HepG2 (cell line): ENCODE data around the gene ACTL7B. TPM values are rescaled to one million over a fixed set of nuclear protein-coding genes. Genes with fewer than 3 reads are reported as not detected.
A peak's percentile ranks its signal among the peaks of the same experiment; 100 is the strongest.

Experiments
- AHR ChIP-seq: IDR thresholded peaks from 2 replicates; pipeline ENCODE4 v1.6.1; 2018; ENCODE audit warnings: missing genetic modification reagents, missing compliant biosample characterization
- ARNT ChIP-seq: fragments of 450-650 bp; IDR thresholded peaks from 2 replicates; pipeline ENCODE4 v1.6.1; 2017
- ATM ChIP-seq: fragments of 450-650 bp; IDR thresholded peaks from 2 replicates; pipeline ENCODE4 v1.7.1; 2017; ENCODE audit warnings: mild to moderate bottlenecking, borderline replicate concordance
- FOXJ3 ChIP-seq: sonication (generic); formaldehyde crosslinking; IDR thresholded peaks from 2 replicates; pipeline ENCODE4 v1.4.0; 2020; ENCODE audit warnings: missing genetic modification reagents, mild to moderate bottlenecking, borderline replicate concordance
- GTF2F1 ChIP-seq: fragments of 150-350 bp; IDR thresholded peaks from 2 replicates; pipeline ENCODE4 v1.6.1; 2014; ENCODE audit warnings: low read length
- HDAC6 ChIP-seq: fragments of 200-600 bp; sonication (generic); IDR thresholded peaks from 2 replicates; pipeline ENCODE4 v1.7.0; 2017; ENCODE audit warnings: mild to moderate bottlenecking, antibody characterized with exemption, low read length, low read depth
- HMG20A ChIP-seq: IDR thresholded peaks from 2 replicates; pipeline ENCODE4 v1.6.1; 2016; ENCODE audit warnings: borderline replicate concordance
- HNF4A ChIP-seq: sonication (generic); formaldehyde crosslinking; IDR thresholded peaks from 2 replicates; pipeline ENCODE4 v1.4.0; 2020; ENCODE audit warnings: missing genetic modification reagents
- ISX ChIP-seq: sonication (generic); formaldehyde crosslinking; conservative IDR thresholded peaks from 2 replicates; pipeline ENCODE4 v1.5.0; 2020; ENCODE audit warnings: missing genetic modification reagents
- MYC ChIP-seq: sonication (generic); formaldehyde crosslinking; IDR thresholded peaks from 2 replicates; pipeline ENCODE4 v1.9.0; 2021; ENCODE audit warnings: missing genetic modification reagents, borderline replicate concordance
- NR1H2 ChIP-seq: sonication (generic); formaldehyde crosslinking; IDR thresholded peaks from 2 replicates; pipeline ENCODE4 v1.8.1; 2022; ENCODE audit warnings: low read depth, missing genetic modification reagents, borderline replicate concordance
- ONECUT2 ChIP-seq: sonication (generic); formaldehyde crosslinking; IDR thresholded peaks from 2 replicates; pipeline ENCODE4 v1.4.0; 2020; ENCODE audit warnings: missing genetic modification reagents
- PHF8 ChIP-seq: sonication (generic); formaldehyde crosslinking; IDR thresholded peaks from 2 replicates; pipeline ENCODE4 v1.5.0; 2020; ENCODE audit warnings: missing genetic modification reagents
- RCOR2 ChIP-seq: IDR thresholded peaks from 2 replicates; pipeline ENCODE4 v1.6.1; 2016; ENCODE audit warnings: missing biosample characterization, missing genetic modification reagents
- REXO4 ChIP-seq: sonication (generic); formaldehyde crosslinking; IDR thresholded peaks from 2 replicates; pipeline ENCODE4 v1.8.0; 2022; ENCODE audit warnings: missing genetic modification reagents, mild to moderate bottlenecking, borderline replicate concordance
- RFXAP ChIP-seq: sonication (generic); formaldehyde crosslinking; IDR thresholded peaks from 2 replicates; pipeline ENCODE4 v1.4.0; 2020; ENCODE audit warnings: missing genetic modification reagents, borderline replicate concordance
- SATB2 ChIP-seq: sonication (generic); formaldehyde crosslinking; IDR thresholded peaks from 2 replicates; pipeline ENCODE4 v1.5.0; 2020; ENCODE audit warnings: missing genetic modification reagents
- TBL1XR1 ChIP-seq: fragments of 150-350 bp; IDR thresholded peaks from 2 replicates; pipeline ENCODE4 v1.6.1; 2014; ENCODE audit warnings: borderline replicate concordance, low read length; ENCODE audit not compliant: partially characterized antibody
- THAP8 ChIP-seq: sonication (generic); formaldehyde crosslinking; IDR thresholded peaks from 2 replicates; pipeline ENCODE4 v1.5.1; 2020; ENCODE audit warnings: missing genetic modification reagents, mild to moderate bottlenecking, borderline replicate concordance
- TOE1 ChIP-seq: sonication (generic); formaldehyde crosslinking; IDR thresholded peaks from 2 replicates; pipeline ENCODE4 v1.4.0; 2020; ENCODE audit warnings: mild to moderate bottlenecking, missing genetic modification reagents
- ZKSCAN1 ChIP-seq: fragments of 150-350 bp; IDR thresholded peaks from 2 replicates; pipeline ENCODE4 v1.6.1; 2014; ENCODE audit warnings: low read length
- ZMAT3 ChIP-seq: sonication (generic); formaldehyde crosslinking; conservative IDR thresholded peaks from 2 replicates; pipeline ENCODE4 v1.7.0; 2021; ENCODE audit warnings: missing genetic modification reagents
- ZNF274 ChIP-seq: sonication (generic); formaldehyde crosslinking; IDR thresholded peaks from 2 replicates; pipeline ENCODE4 v1.5.1; 2020; ENCODE audit warnings: mild to moderate bottlenecking, missing genetic modification reagents
- ZNF3 ChIP-seq: IDR thresholded peaks from 2 replicates; pipeline ENCODE4 v1.7.0; 2017; ENCODE audit warnings: inconsistent platforms
- ZNF350 ChIP-seq: sonication (generic); formaldehyde crosslinking; IDR thresholded peaks from 2 replicates; pipeline ENCODE4 v1.4.0; 2020; ENCODE audit warnings: mild to moderate bottlenecking, low read depth, missing genetic modification reagents, borderline replicate concordance
- ZNF543 ChIP-seq: sonication (generic); formaldehyde crosslinking; IDR thresholded peaks from 2 replicates; pipeline ENCODE4 v1.4.0; 2020; ENCODE audit warnings: mild to moderate bottlenecking, missing genetic modification reagents
- ZNF549 ChIP-seq: sonication (generic); formaldehyde crosslinking; IDR thresholded peaks from 2 replicates; pipeline ENCODE4 v1.5.0; 2020; ENCODE audit warnings: missing genetic modification reagents
- ZNF709 ChIP-seq: sonication (generic); formaldehyde crosslinking; IDR thresholded peaks from 2 replicates; pipeline ENCODE4 v1.5.0; 2020; ENCODE audit warnings: mild to moderate bottlenecking, missing genetic modification reagents
- ZNF766 ChIP-seq: sonication (generic); formaldehyde crosslinking; IDR thresholded peaks from 2 replicates; pipeline ENCODE4 v1.5.0; 2020; ENCODE audit warnings: missing genetic modification reagents, borderline replicate concordance
- ZSCAN29 ChIP-seq: sonication (generic); formaldehyde crosslinking; conservative IDR thresholded peaks from 2 replicates; pipeline ENCODE4 v1.4.0; 2020; ENCODE audit warnings: mild to moderate bottlenecking, missing genetic modification reagents
- polyA plus RNA-seq, 8 experiments: library from polyadenylated mRNA; depleted of rRNA in 3 of 8; stranded (reverse) in 7 of 8; unstranded in 1 of 8; fragments of >200 nt; fragmentation: Illumina TruSeq in 4 of 8; extraction: Trizol in 4 of 8; gene quantifications; 2 replicates each; pipeline versions ENCODE4 v1.2.1 to v1.2.3, GENCODE V29; 2011 to 2016; ENCODE audit warnings: low read depth in 4 of 8, missing spikeins in 1 of 8, mixed read lengths in 1 of 8; ENCODE audit not compliant: insufficient read depth in 1 of 8
- total RNA-seq, 5 experiments: library from RNA; depleted of rRNA; stranded (reverse); fragments of >200 nt; fragmentation: Illumina TruSeq; extraction: Trizol; gene quantifications; 2 replicates each; pipeline ENCODE4 v1.2.3, GENCODE V29; 2016; ENCODE audit warnings: low read depth in 1 of 5
- TF ChIP-seq, protein P1 (sequence below): sonication (generic); formaldehyde crosslinking; IDR thresholded peaks from 2 replicates; pipeline ENCODE4 v1.5.1; 2020; ENCODE audit warnings: mild to moderate bottlenecking, moderate library complexity, missing genetic modification reagents
- TF ChIP-seq, protein P2 (sequence below): sonication (generic); formaldehyde crosslinking; IDR thresholded peaks from 2 replicates; pipeline ENCODE4 v1.4.0; 2020; ENCODE audit warnings: low read depth, mild to moderate bottlenecking, missing genetic modification reagents

The ACTL7B gene
- total and polyA plus RNA-seq, 2 of the 13 experiments (the other 11 are each of a cell fraction or from before 2014, with no cell fraction given): 0.07 to 0.11 TPM

DNA sequence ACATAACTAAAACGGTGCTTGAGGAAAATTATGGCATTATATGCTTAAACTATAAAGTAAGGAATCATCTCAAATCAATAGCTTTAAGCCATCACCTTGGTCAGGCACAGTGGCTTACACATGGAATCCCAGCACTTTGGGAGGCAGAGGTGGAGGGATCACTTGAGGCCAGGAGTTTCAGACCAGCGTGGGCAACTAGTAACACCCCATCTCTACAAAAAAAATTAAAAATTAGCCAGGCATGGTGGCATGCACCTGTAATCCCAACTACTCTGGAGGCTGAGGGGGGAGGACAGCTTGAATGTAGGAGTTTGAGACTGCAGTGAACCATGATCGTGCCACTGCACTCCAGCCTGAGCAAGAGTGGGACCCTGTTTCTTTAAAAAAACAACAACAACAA, 28.9 kb upstream of the ACTL7B start (continued):
- TF ChIP-seq TOE1 (CRISPR knock-in tag): no peak
- no peak for TF ChIP-seq ZNF709 (CRISPR knock-in tag)
- no peak for TF ChIP-seq RCOR2
- no peak for TF ChIP-seq TBL1XR1
- no peak for TF ChIP-seq AHR
- no peak for TF ChIP-seq PHF8 (CRISPR knock-in tag)
- TF ChIP-seq ZNF3 (CRISPR knock-in tag): no peak
- no peak for TF ChIP-seq ARNT
- no peak; the same call in 1 of the 2 replicates for TF ChIP-seq MYC (CRISPR knock-in tag)
- no peak for TF ChIP-seq THAP8 (CRISPR knock-in tag)
- no peak for TF ChIP-seq ZNF766 (CRISPR knock-in tag)
- no peak for TF ChIP-seq ZMAT3 (CRISPR knock-in tag)
- TF ChIP-seq NR1H2 (CRISPR knock-in tag): no peak
- TF ChIP-seq SATB2 (CRISPR knock-in tag): no peak
- no peak for TF ChIP-seq ZSCAN29 (CRISPR knock-in tag)
- TF ChIP-seq ISX: no peak
- TF ChIP-seq, protein P1, sequence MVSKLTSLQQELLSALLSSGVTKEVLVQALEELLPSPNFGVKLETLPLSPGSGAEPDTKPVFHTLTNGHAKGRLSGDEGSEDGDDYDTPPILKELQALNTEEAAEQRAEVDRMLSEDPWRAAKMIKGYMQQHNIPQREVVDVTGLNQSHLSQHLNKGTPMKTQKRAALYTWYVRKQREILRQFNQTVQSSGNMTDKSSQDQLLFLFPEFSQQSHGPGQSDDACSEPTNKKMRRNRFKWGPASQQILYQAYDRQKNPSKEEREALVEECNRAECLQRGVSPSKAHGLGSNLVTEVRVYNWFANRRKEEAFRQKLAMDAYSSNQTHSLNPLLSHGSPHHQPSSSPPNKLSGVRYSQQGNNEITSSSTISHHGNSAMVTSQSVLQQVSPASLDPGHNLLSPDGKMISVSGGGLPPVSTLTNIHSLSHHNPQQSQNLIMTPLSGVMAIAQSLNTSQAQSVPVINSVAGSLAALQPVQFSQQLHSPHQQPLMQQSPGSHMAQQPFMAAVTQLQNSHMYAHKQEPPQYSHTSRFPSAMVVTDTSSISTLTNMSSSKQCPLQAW (CRISPR knock-in tag): no peak
- no peak; the same call in 1 of the 2 replicates for TF ChIP-seq ONECUT2 (CRISPR knock-in tag)
- TF ChIP-seq REXO4 (CRISPR knock-in tag): no peak
- TF ChIP-seq RFXAP (CRISPR knock-in tag): no peak
- no peak for TF ChIP-seq ATM
- no peak for TF ChIP-seq HNF4A (CRISPR knock-in tag)
- no peak for TF ChIP-seq GTF2F1
- TF ChIP-seq FOXJ3: no peak
- no peak for TF ChIP-seq ZNF543
- TF ChIP-seq ZKSCAN1: no peak
- no peak for TF ChIP-seq HDAC6
- TF ChIP-seq, protein P2, sequence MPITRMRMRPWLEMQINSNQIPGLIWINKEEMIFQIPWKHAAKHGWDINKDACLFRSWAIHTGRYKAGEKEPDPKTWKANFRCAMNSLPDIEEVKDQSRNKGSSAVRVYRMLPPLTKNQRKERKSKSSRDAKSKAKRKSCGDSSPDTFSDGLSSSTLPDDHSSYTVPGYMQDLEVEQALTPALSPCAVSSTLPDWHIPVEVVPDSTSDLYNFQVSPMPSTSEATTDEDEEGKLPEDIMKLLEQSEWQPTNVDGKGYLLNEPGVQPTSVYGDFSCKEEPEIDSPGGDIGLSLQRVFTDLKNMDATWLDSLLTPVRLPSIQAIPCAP: no peak
- no peak for TF ChIP-seq ZNF274
- TF ChIP-seq ZNF350 (CRISPR knock-in tag): no peak
- 0 out of 2 replicates have a peak, but pooled peaks have one; percentile 30 for TF ChIP-seq HMG20A (CRISPR knock-in tag)
- TF ChIP-seq ZNF549 (CRISPR knock-in tag): no peak
